Right forelimb (tissue), 1 donor: Measurements from ENCODE around the gene SYNGR4.
"Not testable (repeated sequence)": the region's sequence is repeated elsewhere in the genome, so short reads cannot be mapped to it uniquely, and the experiment has no call there.

Experiments used
- DNase-seq: peaks from one replicate; pipeline ENCODE4 v3.0.0-alpha.2; 2018

The SYNGR4 gene

DNA sequence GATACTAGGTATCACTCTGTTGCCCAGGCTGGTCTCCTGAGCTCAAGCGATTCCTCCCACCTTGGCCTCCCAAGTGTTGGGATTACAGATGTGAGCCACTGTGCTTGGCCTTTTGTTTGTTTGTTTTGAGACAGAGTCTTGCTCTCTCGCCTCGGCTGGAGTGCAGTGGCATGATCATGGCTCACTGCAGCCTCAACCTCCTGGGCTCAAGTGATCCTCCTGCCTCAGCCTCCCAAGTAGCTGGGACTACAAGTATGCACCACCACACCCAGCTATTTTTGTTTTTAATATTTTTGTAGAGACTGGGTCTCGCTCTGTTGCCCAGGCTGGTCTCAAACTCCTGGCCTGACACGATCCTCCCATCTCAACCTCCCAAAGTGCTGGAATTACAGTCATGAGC, 7.6 kb downstream of the SYNGR4 start:
- DNase-seq: not testable (repeated sequence)

DNA sequence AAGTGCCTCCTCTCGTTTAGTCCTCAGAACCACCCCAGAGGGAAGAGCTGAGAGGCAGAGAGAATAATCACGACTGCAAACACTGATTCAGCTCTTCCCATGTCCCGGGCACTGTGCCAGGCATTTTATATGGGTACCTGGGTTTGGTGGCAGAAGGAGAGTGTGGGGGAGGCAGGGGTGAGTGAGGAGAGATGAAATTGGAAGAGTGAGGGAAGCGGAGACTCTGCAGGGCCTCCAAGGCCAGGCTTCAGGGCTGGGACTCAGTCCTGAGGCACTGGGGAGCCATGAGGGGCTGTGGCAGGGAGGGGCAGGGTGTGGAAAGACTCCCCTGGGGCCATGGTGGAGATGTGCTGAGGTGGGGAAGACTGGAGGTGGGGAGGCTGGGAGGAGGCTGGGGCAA, 8.7 kb downstream of the SYNGR4 start:
- DNase-seq: no peak

DNA sequence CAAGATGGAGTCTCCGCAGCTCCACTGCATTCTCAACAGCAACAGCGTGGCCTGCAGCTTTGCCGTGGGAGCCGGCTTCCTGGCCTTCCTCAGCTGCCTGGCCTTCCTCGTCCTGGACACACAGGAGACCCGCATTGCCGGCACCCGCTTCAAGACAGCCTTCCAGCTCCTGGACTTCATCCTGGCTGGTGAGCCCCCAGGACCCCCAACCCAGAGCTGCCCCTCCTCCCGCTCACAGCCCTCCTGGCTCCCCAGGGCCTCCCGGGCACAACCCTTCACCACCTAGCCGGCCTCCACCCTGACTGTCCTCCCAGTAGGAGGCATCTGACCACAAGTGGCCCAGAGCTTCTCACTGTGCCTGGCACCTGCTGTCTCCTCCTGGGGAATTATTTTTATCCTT, 9.4 kb downstream of the SYNGR4 start:
- no peak for DNase-seq

DNA sequence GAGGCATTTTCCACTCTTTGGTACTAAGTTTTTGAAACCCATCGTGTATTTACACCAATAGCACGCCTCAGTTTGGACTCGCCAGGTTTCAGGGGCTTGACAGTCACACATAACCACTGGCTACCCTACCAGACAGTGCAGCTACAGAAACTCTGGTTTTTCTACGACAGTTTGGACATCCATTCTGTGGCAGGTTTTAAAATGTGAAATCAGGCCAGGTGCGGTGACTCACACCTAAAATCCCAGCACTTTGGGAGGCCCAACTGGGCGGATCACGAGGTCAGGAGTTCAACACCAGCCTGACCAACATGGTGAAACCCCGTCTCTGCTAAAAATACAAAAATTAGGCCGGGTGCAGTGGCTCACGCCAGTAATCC, 14.0 kb downstream of the SYNGR4 start:
- no peak for DNase-seq

DNA sequence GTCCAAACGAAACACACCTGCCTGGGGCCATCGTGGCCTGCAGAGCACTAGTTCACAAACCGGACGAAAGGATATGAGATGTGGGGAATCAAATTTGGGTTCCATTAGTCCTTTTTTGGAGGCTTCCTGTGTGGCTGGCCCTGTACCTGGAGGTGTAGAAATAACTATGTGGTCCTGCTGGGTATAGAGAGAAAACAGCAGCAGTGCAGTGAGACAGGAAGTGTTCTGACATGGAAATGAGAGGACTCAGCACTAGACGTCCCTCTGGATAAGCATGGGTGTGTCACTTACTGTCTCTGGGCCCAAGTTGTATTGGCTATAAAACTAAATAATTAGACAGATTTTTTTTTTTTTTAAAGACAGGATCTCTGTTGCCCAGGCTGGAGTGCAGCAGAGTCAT, 14.9 kb downstream of the SYNGR4 start:
- DNase-seq: no peak

DNA sequence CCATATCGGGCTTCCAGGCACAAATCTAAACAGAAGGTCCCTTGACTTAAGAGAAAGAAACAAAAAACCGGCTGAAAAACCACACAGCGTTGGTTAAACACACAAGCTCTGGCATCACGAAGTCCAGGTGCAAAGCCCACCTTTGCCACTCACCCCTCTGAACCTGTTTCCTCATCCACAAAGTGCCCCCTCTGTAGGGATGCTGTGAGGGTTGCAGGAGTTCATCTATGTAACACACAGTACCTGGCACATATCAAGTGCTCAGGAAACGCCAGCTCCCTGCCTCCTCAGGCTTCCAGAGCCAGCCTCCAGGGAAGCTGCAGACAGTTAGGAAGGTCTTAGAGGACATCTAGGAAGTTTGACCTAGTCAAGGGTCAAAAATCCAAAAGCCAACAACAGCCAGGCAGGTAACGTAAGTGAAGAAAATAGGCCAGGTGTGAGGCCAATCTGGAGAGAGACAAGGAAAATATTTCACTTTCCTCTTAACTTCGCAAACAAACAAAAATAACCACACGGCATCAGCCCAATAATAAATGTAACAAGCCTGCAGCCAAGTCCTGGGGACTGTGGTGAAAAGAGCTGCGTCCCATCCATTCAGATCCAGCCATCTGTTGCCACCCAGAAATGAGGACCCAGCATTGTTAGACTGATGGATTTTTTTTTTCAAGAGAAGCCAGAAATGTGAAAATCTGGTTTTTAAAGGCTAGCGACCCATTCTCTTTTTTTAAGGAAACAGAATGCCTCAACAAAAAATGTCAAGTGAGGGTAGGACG, 17.2 kb downstream of the SYNGR4 start:
- DNase-seq: no peak

DNA sequence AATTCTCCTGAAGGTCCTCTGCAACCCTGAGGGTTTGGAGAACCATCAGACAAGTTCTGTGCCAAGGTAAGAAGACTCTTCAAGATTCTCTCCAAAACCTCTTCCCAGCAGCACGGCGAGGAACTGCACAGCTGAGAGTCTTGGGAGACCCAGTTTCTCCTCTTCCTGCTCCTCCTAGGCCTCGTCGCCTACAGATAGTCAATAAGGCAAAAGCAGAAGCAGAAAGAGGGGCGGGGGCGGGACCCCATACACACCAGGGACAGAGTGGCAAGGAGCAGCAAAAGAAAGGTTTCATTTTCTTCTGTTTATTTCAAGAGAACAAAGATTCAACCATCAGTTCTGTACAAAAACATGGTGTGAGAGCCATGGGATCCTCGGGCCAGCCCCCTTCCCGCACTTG, 18.1 kb downstream of the SYNGR4 start:
- no peak for DNase-seq

DNA sequence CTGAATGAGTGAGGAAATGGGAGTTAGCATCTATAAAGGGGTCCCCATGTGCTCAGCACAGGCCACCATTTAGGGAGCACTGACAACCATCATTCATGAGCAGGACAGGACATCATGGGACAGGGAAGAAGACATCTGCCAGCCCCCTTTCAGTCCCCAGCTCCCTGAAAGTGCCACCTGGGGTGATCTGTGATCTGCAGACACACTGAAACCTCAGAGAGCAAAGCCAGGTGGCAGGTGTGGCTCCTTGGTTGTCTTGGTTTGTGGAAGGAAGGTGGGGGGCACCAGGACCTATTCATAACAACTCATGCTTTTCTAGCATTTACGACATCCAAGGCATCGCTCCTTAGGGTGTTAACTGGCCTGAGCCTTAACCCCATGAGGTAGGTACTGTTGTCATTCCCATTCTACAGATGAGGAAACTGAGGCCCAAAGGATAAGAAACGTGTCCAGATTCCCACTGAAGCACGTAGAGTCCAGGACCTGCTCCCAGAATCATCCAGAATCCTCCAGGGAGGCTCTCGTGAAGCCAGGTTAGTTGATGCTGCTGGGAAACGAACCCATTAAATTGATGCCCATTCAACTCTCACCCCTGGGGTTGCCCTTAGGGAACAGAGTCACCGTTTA, 21.4 kb downstream of the SYNGR4 start:
- DNase-seq: no peak

DNA sequence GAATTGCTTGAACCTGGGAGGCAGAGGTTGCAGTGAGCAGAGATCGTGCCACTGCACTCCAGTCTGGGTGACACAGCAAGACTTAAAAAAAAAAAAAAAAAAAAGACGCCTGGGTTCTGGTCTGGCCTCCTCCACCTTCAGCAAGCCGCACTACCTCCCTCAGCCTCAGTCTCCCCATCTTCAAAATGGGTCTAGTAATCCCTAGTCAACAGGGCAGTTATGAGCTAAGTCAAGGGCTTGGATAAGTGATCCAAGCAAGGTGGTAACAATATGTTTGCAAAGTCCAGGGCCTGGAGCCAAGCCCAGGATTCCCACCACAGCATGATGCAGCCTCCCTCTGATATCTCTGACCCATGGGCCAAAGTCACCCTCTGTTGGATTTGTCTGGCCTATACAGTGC, 22.8 kb downstream of the SYNGR4 start:
- DNase-seq: no peak

DNA sequence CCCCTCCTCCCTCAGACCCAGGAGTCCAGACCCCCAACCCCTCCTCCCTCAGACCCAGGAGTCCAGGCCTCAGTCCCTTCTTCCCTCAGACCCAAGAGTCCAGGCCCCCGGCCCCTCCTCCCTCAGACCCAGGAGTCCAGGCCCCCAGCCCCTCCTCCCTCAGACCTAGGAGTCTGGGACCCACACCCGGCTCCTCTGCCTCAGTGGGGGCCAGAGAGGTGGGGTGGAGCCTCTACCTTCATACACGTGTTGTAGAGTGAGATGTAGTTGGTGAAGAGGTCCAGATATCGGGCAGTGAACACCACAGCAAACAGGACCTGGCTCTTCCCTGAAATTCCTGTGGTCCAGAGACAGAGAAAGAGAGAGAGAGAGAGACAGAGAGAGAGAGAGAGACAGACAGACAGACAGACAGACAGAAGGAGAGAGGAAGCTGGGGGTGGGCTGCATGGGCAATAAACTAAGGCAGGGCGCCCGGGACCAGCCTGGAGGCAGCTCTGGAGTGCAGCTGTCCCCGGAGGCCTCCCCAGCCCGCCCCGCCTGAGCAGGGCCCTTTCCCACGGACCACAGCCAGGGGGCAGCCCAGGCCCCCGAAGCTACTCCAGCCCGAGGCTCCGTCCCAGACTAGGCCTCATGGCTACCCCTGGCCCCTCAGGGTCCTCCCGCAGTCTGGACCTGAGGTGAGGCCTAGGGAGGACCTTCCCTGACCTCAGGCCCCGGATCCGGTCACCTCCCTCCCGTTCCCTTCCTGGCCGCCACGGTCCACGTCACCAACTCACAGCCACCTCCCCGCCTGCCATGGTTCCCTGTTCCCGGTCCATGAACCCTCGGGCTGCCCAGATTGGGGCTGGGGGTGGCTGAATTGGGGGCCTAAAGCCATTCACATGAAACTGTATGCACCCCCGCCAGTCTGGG, 26.3 kb downstream of the SYNGR4 start:
- DNase-seq: peak; percentile 81

DNA sequence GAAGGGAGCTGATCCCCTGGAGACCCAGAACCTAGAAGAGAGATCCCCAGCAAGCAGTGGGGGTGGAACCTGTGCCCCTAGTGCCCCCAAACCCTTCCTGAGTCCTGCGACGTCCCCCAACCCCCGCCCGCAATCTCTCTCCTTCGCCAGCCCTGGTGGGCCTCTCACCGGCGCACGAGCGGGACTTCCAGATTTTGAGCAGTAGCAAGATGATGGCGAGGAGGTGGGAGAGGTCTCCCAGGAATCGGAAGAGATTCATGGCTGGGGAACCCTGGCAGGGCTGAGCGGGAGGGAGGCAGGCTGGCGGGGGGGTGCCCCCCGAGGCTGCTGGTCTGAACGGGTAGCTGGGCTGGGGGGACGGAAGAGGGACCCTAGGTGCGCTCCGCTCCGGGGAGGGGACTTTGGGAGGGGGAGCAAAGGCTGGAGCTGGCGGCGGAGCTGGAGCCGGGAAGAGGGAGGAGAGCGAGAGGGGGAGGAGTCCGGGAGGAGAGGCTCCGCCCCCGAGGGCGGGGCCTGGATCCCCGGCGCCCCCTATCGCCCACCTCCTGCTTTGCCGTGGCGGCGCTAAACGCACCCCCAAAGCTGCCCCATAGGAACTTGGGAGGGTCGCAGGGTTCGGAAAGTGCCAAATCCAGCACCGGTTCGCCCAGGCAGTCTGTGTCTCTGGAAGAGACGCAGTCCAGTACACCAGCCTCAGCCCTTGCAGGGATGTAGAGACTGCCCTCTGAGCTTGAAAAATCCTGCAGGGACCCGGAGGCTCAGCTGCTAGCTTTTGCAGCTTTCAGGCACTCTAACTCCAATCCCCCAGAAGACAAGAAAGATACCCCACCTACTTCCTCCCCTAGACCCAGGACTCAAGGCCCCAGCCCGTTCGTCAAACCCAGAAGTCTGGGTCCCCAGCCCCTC, 27.2 kb downstream of the SYNGR4 start, which contains the start of gene KDELR1:
Gene KDELR1, minus strand, starts transcription at position 452 of the 906 bp plus-strand sequence. Its CDS starts 193 bp downstream, at position 259.
- peak; percentile 92 for DNase-seq

DNA sequence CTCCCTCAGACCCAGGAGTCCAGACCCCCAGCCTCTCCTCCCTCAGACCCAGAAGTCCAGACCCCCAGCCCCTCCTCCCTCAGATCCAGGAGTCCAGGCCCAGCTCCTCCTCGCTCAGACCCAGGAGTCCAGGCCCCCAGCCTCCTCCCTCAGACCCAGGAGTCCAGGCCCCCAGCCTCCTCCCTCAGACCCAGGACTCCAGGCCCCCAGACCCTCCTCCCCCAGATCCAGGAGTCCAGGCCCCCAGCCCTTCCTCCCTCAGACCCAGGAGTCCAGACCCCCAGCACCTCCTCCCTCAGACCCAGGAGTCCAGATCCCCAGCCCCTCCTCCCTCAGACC, 27.8 kb downstream of the SYNGR4 start:
- DNase-seq: not testable (repeated sequence)

DNA sequence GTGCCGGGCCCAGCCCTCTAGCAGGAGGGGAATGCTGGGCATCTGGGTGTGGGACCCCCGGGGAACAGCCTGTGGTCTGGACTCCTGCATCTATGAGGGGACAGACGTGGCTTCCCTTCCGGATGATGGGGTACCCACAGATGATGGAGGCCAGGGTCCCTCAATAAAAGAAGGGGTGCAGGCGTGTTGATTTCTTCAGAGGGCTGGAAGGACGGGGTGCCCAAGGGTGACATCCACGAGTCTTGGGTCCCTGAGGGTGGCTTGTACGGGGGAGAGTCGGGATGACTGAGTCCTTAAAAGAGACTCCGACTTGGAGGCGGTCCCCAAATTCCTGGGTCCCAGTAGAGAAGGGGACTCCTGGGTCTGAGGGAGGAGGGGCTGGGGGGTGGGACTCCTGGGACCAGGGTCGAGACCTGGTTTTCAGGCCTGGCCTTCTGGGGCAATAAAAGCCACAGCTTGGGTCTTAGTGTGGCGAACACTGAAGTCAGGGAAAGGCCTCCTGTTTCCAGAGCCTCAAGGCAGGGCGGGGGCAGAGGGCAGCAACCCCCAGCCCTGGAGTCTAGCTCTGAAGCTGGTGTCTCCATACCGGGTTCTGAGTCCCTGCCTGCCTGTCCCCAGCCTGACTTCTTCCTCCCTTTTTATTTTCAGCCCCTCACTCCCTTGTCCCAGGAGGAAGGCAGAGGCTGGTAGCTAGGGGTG, 28.8 kb downstream of the SYNGR4 start:
- DNase-seq: no peak

DNA sequence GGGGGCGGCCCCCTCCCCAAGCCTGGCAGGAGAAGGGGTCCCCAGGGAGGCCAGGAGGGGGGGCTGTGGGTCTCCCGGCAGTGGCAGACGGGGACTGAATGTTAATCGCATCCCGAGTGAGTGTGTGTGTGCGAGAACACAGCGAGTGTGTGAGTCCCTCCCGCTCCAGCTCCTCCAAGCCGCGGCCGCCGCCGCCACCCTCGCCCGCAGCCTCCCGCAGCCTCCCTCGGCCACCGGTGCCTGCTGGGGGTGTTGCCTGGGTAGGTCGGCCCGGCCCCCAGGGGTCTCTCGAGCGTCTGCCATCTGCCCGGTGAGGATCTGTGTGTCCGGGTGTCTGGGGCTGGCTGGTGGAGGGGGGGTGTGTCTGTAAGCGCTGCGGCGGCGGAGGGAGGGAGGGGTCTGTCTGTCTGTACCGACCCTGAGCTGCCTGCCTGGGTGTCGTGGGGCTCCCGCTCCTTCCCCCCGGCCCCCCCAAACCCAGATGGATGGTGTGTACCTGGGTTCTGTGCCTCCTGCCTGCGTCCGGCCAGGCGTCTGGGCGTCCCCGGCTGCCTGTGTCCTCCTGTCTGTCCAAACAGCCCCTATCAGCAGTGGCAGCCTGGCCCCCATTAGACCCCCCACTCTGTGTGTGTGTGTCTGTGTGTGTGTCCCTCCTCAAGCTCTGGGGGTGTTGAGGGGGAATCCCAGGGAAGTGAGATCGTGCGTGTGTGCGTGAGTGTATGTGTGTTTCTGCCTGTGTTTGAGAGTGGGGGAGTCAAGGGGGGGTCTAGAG, 29.6 kb downstream of the SYNGR4 start, which contains the start of gene GRIN2D:
Gene GRIN2D, plus strand, starts transcription at position 110 of the 772 bp plus-strand sequence. CDS start 4,725 bp downstream, outside the sequence.
- DNase-seq: peak; percentile 68

DNA sequence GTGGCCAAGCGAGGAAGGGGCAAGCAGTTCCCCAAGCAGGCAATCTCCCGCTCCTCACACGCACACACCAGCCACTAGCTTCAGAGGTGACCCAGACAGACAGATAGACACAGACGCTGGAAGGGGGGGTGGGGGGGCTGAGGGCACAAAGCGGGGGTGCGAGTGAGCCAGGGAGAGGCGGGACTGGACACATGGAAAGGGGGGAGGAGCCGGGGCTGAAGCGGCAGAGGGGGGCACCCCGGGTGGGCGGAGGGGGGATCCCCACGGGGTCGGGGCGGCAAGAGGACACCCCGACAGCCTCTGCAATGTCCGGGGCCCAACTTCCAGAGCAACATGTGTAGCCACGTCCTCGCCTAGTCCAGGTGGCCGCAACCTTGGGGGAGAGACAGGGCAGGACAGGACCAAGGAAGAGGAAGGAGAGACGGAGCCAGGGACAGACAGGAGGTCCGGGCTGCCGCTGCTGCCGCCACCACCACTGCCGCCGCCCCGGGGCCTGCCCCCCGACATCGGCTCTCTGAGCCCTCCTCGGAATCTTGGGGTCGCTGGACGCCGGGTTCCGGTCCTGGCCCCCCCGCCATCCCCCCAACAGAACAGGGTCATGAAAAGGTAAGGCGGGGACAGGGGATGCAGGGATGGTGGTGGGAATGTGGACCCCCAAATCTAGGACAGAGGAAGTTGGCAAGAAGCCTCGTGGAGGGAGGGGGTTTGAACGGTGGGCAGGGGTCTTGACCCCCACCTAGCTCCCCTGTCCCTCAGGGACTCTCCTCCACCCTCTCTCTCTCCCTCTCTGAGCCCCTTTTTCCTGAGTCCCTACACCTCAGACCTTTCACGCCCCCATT, 30.4 kb downstream of the SYNGR4 start:
- DNase-seq: peak; percentile 62

DNA sequence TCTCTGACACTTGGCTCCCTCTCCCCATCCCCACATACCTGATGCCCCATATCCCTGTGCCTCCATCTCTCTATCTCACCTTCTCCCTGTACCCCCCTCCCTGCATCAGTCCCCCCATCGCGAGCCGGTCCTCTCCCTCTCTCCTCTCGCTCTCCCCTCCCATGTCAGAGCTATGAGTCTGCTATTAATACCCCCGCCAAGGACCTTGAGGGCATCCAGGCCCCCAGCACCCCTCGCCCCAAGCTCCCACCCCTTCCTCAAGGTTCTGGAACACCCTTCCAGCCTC, 30.9 kb downstream of the SYNGR4 start:
- DNase-seq: no peak

DNA sequence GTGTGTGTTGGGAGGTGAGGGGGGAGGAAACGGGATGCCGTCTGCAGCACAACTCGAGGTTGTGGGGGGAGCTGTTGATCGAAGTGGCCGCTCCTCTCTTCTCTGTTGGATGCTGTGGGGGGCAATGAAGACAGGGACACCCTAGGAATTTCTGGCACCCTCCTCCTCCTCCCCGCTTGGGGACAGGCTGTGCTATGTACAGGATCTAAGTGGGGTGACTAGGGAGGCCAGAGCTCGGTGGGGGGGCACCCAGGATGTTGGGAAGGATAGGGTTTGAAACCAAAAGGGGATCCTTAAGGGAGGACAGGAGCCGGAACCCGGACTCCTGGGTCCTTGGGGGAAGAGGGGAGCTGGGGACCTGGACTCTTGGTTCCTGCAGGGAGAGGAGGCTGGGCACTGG, 31.3 kb downstream of the SYNGR4 start:
- no peak for DNase-seq

DNA sequence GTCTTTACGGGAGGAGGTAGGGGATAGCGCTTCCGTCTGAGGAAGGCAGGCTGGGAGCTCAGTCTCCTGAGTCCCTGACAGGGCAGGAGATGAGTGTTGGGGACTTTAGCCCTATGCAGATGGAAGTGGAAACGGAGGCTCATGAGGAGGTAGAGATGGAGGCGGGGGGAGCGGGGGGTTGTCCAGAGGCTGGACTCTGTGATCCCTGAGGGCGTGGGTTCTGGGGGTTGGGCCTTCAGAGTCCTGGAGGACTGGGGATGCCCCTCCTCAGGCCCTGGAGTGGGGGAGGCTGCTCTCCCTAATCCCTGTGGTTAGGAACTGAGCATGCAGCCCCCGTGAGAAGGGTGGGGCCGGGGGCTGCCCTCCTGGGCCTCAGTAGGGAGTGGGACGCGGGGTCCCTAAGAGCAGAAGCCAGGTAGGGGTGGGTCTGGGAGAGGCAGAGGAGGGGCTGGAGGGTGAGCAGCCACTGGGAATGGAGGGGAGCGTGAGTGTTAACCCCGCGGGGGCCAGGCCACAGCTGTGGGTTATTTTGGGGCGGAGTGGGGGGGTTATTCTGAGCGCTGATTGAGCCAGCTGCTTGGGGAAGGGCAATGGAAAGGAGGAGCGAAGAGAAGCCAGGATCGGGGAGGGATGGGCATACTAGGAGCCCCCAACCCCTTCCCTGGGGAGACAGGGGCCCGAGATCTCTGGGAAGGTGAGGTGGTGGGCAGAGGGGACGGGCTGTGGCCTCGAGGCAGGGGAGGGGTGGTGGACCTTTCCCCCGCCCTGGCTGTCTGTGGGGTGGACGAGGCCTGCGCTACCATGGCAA, 32.1 kb downstream of the SYNGR4 start:
- DNase-seq: no peak

DNA sequence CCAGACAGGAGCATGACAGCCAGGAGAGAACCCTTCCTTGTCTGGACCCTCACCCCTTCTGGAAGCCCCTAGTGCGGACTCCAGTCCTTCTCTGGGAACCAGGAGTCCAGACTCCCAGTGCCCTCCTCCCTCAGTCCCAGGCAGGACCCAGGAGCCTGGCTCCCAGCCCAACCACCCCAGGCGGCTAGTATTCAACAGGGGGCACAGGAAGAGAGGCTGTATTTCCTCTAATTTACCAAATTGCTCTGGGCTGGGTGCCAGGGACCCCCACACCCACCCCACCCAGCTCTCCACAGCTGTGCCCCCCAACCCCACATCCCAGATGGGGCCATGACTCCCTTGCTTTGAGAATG, 32.6 kb downstream of the SYNGR4 start:
- no peak for DNase-seq
